ENCODE results near the gene TLE6. TPM values are rescaled to one million over a fixed set of nuclear protein-coding genes. Genes with fewer than 3 reads are reported as not detected.
"Not testable (repeated sequence)": the region's sequence is repeated elsewhere in the genome, so short reads cannot be mapped to it uniquely, and the experiment has no call there.

TLE6 gene
- total RNA-seq, 6 experiments from 2014 or later = 0.82 to 3.0 (median 1.2) TPM

DNA sequence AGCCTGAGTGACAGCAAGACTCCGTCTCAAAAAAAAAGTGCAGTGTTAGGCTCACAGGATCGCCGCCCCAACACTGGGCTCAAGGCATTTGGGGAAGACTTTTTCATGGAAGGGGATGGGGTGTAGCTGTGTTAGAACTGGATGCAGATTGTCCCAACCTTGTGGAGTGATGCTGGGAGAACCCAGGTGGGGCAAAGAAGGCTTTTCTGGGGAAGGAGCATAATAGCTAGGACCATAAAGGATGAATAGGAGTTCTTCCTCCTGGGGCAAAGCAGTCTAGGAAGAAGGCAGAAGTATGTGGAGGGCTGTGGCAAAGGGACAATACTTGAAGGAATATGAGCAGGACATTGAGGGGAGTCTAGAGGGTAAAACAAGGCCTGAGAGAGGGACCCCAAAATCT is 11.2 kb downstream of the TLE6 start:
- H3K9me3 Mint-ChIP-seq = no peaks in the 10 kb centered on the region
- H3K36me3 Mint-ChIP-seq (ENCODE audit: low read depth) = no peaks in the 10 kb centered on the region
- no peak overlapping the region for H3K27ac Mint-ChIP-seq
- DNase-seq = no peak
- H3K4me1 Mint-ChIP-seq (ENCODE audit: low read depth) = peaks cover 2% of the 10 kb centered on the region
- peaks cover 30% of the 10 kb centered on the region for H3K27me3 Mint-ChIP-seq (ENCODE audit: insufficient read depth)
- H3K4me3 Mint-ChIP-seq = no peak overlapping the region
- TF ChIP-seq, protein P1, sequence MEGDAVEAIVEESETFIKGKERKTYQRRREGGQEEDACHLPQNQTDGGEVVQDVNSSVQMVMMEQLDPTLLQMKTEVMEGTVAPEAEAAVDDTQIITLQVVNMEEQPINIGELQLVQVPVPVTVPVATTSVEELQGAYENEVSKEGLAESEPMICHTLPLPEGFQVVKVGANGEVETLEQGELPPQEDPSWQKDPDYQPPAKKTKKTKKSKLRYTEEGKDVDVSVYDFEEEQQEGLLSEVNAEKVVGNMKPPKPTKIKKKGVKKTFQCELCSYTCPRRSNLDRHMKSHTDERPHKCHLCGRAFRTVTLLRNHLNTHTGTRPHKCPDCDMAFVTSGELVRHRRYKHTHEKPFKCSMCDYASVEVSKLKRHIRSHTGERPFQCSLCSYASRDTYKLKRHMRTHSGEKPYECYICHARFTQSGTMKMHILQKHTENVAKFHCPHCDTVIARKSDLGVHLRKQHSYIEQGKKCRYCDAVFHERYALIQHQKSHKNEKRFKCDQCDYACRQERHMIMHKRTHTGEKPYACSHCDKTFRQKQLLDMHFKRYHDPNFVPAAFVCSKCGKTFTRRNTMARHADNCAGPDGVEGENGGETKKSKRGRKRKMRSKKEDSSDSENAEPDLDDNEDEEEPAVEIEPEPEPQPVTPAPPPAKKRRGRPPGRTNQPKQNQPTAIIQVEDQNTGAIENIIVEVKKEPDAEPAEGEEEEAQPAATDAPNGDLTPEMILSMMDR (IDR thresholded peaks at IDR 0.05) = no peak

DNA sequence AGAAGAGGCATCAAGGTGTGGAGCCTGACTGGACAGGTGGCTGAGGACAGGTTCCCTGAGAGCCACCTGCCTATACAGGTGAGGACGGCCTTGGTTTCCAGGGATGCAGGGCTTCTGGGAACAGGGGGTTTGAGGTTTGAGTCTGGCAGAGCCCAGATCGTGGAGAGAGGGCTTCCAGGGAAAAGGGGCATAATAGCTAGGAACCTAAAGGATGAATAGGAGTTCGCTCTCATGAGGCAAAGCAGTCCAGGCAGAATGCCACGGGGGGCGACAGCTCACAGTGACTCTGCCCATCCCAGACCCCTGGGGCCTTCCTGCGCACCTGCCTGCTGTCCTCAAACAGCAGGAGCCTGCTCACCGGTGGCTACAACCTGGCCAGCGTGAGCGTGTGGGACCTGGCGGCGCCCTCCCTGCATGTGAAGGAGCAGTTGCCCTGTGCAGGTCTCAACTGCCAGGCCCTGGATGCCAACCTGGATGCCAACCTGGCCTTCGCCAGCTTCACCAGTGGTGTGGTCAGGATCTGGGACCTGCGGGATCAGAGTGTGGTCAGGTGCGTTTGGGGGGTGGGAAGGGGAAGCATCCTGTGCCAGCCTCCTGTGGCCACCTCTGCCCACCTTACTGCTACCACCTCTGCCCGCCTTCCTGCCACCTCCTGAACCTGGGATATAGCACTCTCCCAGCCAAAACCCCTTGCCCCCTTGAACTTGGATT is 12.0 kb downstream of the TLE6 start:
- TF ChIP-seq, protein P1 (IDR thresholded peaks at IDR 0.05) = no peak
- H3K36me3 Mint-ChIP-seq (ENCODE audit: low read depth) = no peaks in the 10 kb centered on the region
- H3K9me3 Mint-ChIP-seq = no peaks in the 10 kb centered on the region
- peaks cover 28% of the 10 kb centered on the region for H3K27me3 Mint-ChIP-seq (ENCODE audit: insufficient read depth)
- H3K4me1 Mint-ChIP-seq (ENCODE audit: low read depth) = no peaks in the 10 kb centered on the region
- H3K27ac Mint-ChIP-seq = no peak overlapping the region
- no peak for DNase-seq
- no peak overlapping the region for H3K4me3 Mint-ChIP-seq

DNA sequence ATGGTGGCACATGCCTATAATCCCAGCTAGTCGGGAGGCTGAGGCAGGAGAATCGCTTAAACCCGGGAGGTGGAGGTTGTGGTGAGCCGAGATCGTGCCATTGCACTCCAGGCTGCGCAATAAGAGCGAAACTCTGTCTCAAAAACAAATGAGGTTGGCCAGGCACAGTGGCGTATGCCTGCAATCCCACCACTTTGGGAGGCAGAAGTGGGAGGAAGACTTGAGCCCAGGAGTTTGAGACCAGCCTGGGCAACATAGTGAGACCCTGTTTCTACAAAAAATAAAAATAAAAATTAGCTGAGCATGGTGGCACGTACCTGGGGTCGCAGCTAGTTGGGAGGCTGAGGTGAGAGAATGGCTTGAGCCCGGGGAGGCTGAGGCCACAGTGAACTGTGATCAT is 15.0 kb downstream of the TLE6 start:
- not testable (repeated sequence) for H3K4me3 Mint-ChIP-seq; H3K4me1 Mint-ChIP-seq (ENCODE audit: low read depth); H3K36me3 Mint-ChIP-seq (ENCODE audit: low read depth); H3K9me3 Mint-ChIP-seq; H3K27ac Mint-ChIP-seq; DNase-seq
- peaks cover 32% of the 10 kb centered on the region for H3K27me3 Mint-ChIP-seq (ENCODE audit: insufficient read depth)

DNA sequence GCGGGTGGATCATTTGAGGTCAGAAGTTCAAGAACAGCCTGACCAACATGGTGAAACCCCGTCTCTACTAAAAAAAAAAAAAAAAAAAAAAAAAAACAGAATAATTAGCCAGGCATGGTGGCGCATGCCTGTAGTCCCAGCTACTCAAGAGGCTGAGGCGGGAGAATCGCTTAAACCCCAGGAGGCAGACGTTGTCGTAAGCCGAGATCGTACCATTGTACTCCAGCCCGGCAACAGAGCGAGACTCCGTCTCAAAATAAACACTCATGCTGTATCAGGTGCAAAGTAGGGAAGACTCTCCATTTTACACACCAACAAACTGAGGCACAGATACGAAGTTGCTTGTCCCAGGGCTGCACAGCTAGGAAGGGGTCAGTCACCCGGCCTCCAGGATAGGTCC is 15.6 kb downstream of the TLE6 start:
- DNase-seq = no peak
- no peaks in the 10 kb centered on the region for H3K9me3 Mint-ChIP-seq
- no peak overlapping the region for H3K4me3 Mint-ChIP-seq
- no peaks in the 10 kb centered on the region for H3K36me3 Mint-ChIP-seq (ENCODE audit: low read depth)
- H3K27me3 Mint-ChIP-seq (ENCODE audit: insufficient read depth) = peaks cover 35% of the 10 kb centered on the region
- no peak overlapping the region for H3K27ac Mint-ChIP-seq
- H3K4me1 Mint-ChIP-seq (ENCODE audit: low read depth) = no peaks in the 10 kb centered on the region
- TF ChIP-seq, protein P1 (IDR thresholded peaks at IDR 0.05) = no peak

DNA sequence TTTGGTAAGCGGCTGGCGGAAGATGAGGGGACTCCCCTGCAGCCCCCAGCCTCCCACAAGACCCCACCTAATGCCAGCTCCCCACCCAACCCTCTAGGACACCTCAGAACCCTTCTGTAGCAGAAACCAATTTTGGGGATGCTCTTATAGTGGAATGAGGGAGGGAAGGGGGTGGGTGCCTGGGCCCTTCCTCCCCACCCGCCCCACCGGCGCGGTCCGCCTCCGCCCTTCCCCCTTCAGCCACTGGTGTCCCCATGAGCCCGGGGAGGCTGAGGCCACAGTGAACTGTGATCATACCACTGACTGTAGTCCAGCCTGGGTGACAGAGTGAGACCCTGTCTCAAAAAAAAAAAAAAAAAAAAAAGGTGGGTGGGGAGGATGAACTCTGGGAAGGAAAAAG is 16.2 kb downstream of the TLE6 start:
- Mint-ChIP-seq H3K4me1 (ENCODE audit: low read depth) (no peaks in the 10 kb centered on the region), H3K4me3 (no peak overlapping the region), H3K27me3 (ENCODE audit: insufficient read depth) (peaks cover 29% of the 10 kb centered on the region), H3K9me3 (no peaks in the 10 kb centered on the region), H3K27ac (no peak overlapping the region), H3K36me3 (ENCODE audit: low read depth) (no peaks in the 10 kb centered on the region)
- TF ChIP-seq, protein P1 (IDR thresholded peaks at IDR 0.05) = no peak
- no peak for DNase-seq

DNA sequence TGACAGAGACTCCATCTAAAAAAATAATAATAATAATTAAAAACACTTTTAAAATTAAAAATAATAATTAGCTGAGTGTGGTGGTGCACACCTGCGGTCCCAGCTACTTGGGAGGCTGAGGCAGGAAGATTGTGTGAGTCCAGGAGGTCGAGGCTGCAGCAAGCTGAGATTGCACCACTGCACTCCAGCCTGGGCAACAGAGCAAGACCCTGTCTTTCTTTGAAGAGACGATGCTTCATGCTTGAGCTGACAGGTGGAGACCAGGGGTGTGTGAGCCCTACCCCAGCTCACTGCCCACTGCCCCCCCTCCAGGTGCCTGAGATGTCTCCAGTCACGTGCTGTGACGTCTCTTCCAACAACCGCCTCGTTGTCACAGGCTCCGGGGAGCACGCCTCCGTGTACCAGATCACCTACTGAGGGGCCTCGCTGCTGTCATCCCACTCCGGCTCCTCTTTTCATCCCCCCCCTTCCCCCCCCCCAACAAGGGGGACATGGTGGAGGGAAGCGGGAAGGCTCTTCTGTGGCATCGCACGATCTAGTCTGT is 17.3 kb downstream of the TLE6 start:
- H3K36me3 Mint-ChIP-seq (ENCODE audit: low read depth) = no peaks in the 10 kb centered on the region
- H3K4me1 Mint-ChIP-seq (ENCODE audit: low read depth) = no peaks in the 10 kb centered on the region
- H3K27me3 Mint-ChIP-seq (ENCODE audit: insufficient read depth) = peaks cover 33% of the 10 kb centered on the region
- H3K9me3 Mint-ChIP-seq = peaks cover 6% of the 10 kb centered on the region
- H3K4me3 Mint-ChIP-seq = no peak overlapping the region
- TF ChIP-seq, protein P1 (IDR thresholded peaks at IDR 0.05) = no peak
- no peak overlapping the region for H3K27ac Mint-ChIP-seq
- no peak for DNase-seq
